Thyroid gland (tissue), 4 donors: ENCODE data around the gene TFCP2L1. TPM values are rescaled to one million over a fixed set of nuclear protein-coding genes. Genes with fewer than 3 reads are reported as not detected.

Experiments used
- DNase-seq, 2 donors: peaks; one replicate each; pipeline ENCODE4 v3.0.0-alpha.2; 2019
- H3K27ac ChIP-seq, 3 donors: fragments of 200-600 bp; sonication (generic); 1 replicate in 2 of 3; 2 replicates in 1 of 3; pipeline ENCODE4 v1.5.1; 2016 to 2019; ENCODE audit warnings: mild to moderate bottlenecking in 1 of 3, moderate library complexity in 1 of 3
- H3K27me3 ChIP-seq: fragments of 200-600 bp; sonication (generic); one replicate; pipeline ENCODE4 v1.5.1; 2019
- H3K36me3 ChIP-seq, 2 donors: fragments of 200-600 bp; sonication (generic); one replicate each; pipeline ENCODE4 v1.5.1; 2016 to 2019
- H3K4me1 ChIP-seq, 2 donors: fragments of 200-600 bp; sonication (generic); one replicate each; pipeline ENCODE4 v1.5.1; 2017 to 2019
- H3K4me3 ChIP-seq, 3 donors: fragments of 200-600 bp; sonication (generic); replicated peaks in 1 of 3; 1 replicate in 2 of 3; 2 replicates in 1 of 3; pipeline ENCODE4 v1.5.1; 2016; ENCODE audit warnings: mild to moderate bottlenecking in 1 of 3
- H3K9me3 ChIP-seq: fragments of 200-600 bp; sonication (generic); one replicate; pipeline ENCODE4 v1.5.1; 2017
- CTCF ChIP-seq, 6 experiments: fragments of 200-600 bp in 3 of 6; fragments of 450-650 bp in 3 of 6; sonication (generic) in 3 of 6; IDR thresholded peaks; one replicate each; pipeline ENCODE4 v1.5.1; 2016 to 2019; ENCODE audit warnings: antibody characterized with exemption in 6 of 6, mild to moderate bottlenecking in 2 of 6, inconsistent platforms in 1 of 6, moderate library complexity in 1 of 6
- POLR2A ChIP-seq, 2 donors: fragments of 450-650 bp; IDR thresholded peaks; one replicate each; pipeline ENCODE4 v1.6.1; 2017; ENCODE audit warnings: antibody characterized with exemption in 2 of 2, mild to moderate bottlenecking in 2 of 2, moderate library complexity in 1 of 2
- WGBS, 2 donors: methylation state at CpG; one replicate each; pipeline ENCODE4 v1.1.5; 2017; 5-methylcytosine and 5-hydroxymethylcytosine counted together
- intact Hi-C: fragments of 100-400 bp; cut with DNase I; formaldehyde crosslinking; loops from one replicate; pipeline ENCODE4 v1.15.1; 2023
- total RNA-seq, 4 donors: library from RNA; depleted of rRNA; stranded (reverse); fragments of >200 nt; gene quantifications; one replicate each; pipeline ENCODE4 v1.2.3, GENCODE V29; 2016

Gene TFCP2L1
- total RNA-seq, 4 donors from 2014 or later: 97.4 to 188 (median 146) TPM

GRCh38 chr2:121195036-121195435 is 90.0 kb downstream of the TFCP2L1 start:
- no peak for DNase-seq
- 94 to 100% methylated on average over 1 to 2 of the region's 5 CpGs for WGBS, 2 donors
- intact Hi-C loops: no loop called here
- H3K27ac ChIP-seq: no peak overlapping the region
- H3K4me3 ChIP-seq: no peak overlapping the region
- no peaks in the 10 kb centered on the region for H3K27me3 ChIP-seq
- H3K9me3 ChIP-seq: no peaks in the 10 kb centered on the region
- no peak for TF ChIP-seq POLR2A (IDR thresholded peaks at IDR 0.05)
- TF ChIP-seq CTCF (IDR thresholded peaks at IDR 0.05): no peak
- no peaks in the 10 kb centered on the region for H3K36me3 ChIP-seq
- H3K4me1 ChIP-seq: peaks cover 30 to 68% of the 10 kb centered on the region in 2 donors

- no peaks in the 10 kb centered on the region for H3K9me3 ChIP-seq
- peaks cover 30 to 72% of the 10 kb centered on the region in 2 donors for H3K4me1 ChIP-seq
- no peaks in the 10 kb centered on the region for H3K27me3 ChIP-seq
- WGBS, 2 donors: 80 to 84% methylated on average over 3 to 5 of the region's 5 CpGs
- no peak overlapping the region for H3K4me3 ChIP-seq
- H3K36me3 ChIP-seq: no peaks in the 10 kb centered on the region
- TF ChIP-seq POLR2A (IDR thresholded peaks at IDR 0.05): no peak
- no peak for TF ChIP-seq CTCF (IDR thresholded peaks at IDR 0.05)
- DNase-seq: no peak
- intact Hi-C loops: no loop called here
- H3K27ac ChIP-seq: no peak overlapping the region
Observed at GRCh38 chr2:121194626-121195025, 90.4 kb downstream of the TFCP2L1 start.

GRCh38 chr2:121193185-121193584 is 91.8 kb downstream of the TFCP2L1 start:
- Histone ChIP-seq H3K27me3 (no peaks in the 10 kb centered on the region), H3K27ac (no peak overlapping the region), H3K36me3 (no peaks in the 10 kb centered on the region), H3K4me1 (peaks cover 30 to 67% of the 10 kb centered on the region in 2 donors), H3K9me3 (no peaks in the 10 kb centered on the region), H3K4me3 (no peak overlapping the region)
- TF ChIP-seq POLR2A (IDR thresholded peaks at IDR 0.05) (no peak), CTCF (IDR thresholded peaks at IDR 0.05) (no peak)
- no peak for DNase-seq
- intact Hi-C loops: no loop called here
- 96 to 100% methylated on average over 1 of the region's 1 CpG for WGBS, 2 donors

GRCh38 chr2:121192576-121192975 is 92.4 kb downstream of the TFCP2L1 start:
- DNase-seq: no peak
- Histone ChIP-seq H3K27me3 (no peaks in the 10 kb centered on the region), H3K4me1 (peaks cover 25 to 61% of the 10 kb centered on the region in 2 donors), H3K36me3 (no peaks in the 10 kb centered on the region), H3K4me3 (no peak overlapping the region), H3K27ac (no peak overlapping the region), H3K9me3 (no peaks in the 10 kb centered on the region)
- intact Hi-C loops: no loop called here
- 82 to 91% methylated on average over 6 to 7 of the region's 8 CpGs for WGBS, 2 donors
- TF ChIP-seq POLR2A (IDR thresholded peaks at IDR 0.05): no peak
- TF ChIP-seq CTCF (IDR thresholded peaks at IDR 0.05): no peak

- Histone ChIP-seq H3K27ac (peak overlapping the region in 2 of 3 donors; percentile 60 to 73), H3K27me3 (no peaks in the 10 kb centered on the region), H3K4me1 (peaks cover 16 to 50% of the 10 kb centered on the region in 2 donors), H3K36me3 (no peaks in the 10 kb centered on the region), H3K9me3 (no peaks in the 10 kb centered on the region), H3K4me3 (no peak overlapping the region)
- 73 to 79% methylated on average over 22 to 25 of the region's 25 CpGs for WGBS, 2 donors
- peak; percentile 71 to 77 for DNase-seq
- intact Hi-C loops: no loop called here
- TF ChIP-seq CTCF (IDR thresholded peaks at IDR 0.05) (no peak), POLR2A (IDR thresholded peaks at IDR 0.05) (no peak)
Observed at GRCh38 chr2:121191191-121192170, 93.5 kb downstream of the TFCP2L1 start.
